Measurements from ENCODE around the gene CWF19L2.
"Not testable (repeated sequence)": the region's sequence is repeated elsewhere in the genome, so short reads cannot be mapped to it uniquely, and the experiment has no call there.

Gene CWF19L2

DNA sequence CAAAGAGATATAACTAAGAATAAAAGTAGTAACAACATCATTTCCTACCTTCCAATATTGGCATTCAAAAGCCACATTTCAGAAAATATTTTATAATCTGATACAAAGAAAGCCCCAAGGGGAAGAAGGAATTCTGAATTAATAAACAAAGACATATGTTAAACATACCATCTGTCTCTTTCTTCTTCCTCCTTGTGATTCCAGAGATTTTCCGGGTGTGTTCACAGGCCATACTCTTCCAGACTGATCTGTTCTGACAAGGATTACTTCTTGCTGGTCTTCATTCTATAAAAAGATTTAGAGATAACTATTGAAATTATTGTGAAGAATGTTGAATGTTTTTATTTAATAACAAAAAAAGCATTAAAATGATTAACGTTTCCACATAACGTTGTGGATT lies 65.0 kb downstream of the CWF19L2 start:
- no peak for TF ChIP-seq EZH2phosphoT487 (IDR thresholded peaks at IDR 0.05; ENCODE audit: borderline replicate concordance)
- TF ChIP-seq, protein P1, sequence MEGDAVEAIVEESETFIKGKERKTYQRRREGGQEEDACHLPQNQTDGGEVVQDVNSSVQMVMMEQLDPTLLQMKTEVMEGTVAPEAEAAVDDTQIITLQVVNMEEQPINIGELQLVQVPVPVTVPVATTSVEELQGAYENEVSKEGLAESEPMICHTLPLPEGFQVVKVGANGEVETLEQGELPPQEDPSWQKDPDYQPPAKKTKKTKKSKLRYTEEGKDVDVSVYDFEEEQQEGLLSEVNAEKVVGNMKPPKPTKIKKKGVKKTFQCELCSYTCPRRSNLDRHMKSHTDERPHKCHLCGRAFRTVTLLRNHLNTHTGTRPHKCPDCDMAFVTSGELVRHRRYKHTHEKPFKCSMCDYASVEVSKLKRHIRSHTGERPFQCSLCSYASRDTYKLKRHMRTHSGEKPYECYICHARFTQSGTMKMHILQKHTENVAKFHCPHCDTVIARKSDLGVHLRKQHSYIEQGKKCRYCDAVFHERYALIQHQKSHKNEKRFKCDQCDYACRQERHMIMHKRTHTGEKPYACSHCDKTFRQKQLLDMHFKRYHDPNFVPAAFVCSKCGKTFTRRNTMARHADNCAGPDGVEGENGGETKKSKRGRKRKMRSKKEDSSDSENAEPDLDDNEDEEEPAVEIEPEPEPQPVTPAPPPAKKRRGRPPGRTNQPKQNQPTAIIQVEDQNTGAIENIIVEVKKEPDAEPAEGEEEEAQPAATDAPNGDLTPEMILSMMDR (conservative IDR thresholded peaks at IDR 0.05; ENCODE audit: low read length) = no peak
- no peaks in the 10 kb centered on the region for H4K20me1 ChIP-seq (ENCODE audit: insufficient read depth, low read length, poor library complexity, severe bottlenecking)
- no peaks in the 10 kb centered on the region for H3F3A ChIP-seq (ENCODE audit: low read depth)
- H3K9ac ChIP-seq (ENCODE audit: low read depth, low read length, poor library complexity, severe bottlenecking) = no peak overlapping the region
- H3K36me3 ChIP-seq (ENCODE audit: insufficient read depth, low read length) = peaks cover 29% of the 10 kb centered on the region; the same call in 1 of the 2 replicates
- H3K4me2 ChIP-seq (ENCODE audit: low read depth, low read length, poor library complexity, severe bottlenecking) = no peak overlapping the region
- no peak overlapping the region for H2AFZ ChIP-seq (ENCODE audit: low read length)
- no peaks in the 10 kb centered on the region for H3K9me2 ChIP-seq (replicated peaks; ENCODE audit: low read depth, low read length)
- no peaks in the 10 kb centered on the region for H3K27me3 ChIP-seq (ENCODE audit: insufficient read depth, low read length, poor library complexity, severe bottlenecking)
- no peaks in the 10 kb centered on the region for H3K4me1 ChIP-seq (ENCODE audit: insufficient read depth, low read length, poor library complexity, severe bottlenecking)
- no peaks in the 10 kb centered on the region for H3K79me2 ChIP-seq (ENCODE audit: insufficient read depth, low read length)
- H3K9me3 ChIP-seq (ENCODE audit: insufficient read depth, low read depth, low read length) = no peaks in the 10 kb centered on the region
- no peak overlapping the region for H3K4me3 ChIP-seq (ENCODE audit: low read length, poor library complexity, severe bottlenecking)

DNA sequence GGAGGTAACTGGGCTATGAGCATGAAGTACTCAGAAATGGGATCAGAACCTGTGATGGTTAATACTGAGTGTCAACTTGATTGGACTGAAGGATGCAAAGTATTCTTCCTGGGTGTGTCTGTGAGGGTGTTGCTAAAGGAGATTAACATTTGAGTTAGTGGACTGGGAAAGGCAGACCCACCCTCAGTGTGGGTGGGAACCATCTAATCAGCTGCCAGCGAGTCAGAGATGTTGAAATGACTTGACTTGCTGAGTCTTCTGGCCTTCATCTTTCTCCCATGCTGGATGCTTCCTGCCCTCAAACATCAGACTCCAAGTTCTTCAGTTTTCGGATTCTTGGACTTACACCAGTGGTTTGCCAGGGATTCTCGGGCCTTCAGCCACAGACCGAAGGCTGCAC lies 66.9 kb downstream of the CWF19L2 start:
- not testable (repeated sequence) for H3K9me3 ChIP-seq (ENCODE audit: insufficient read depth, low read depth, low read length); H3F3A ChIP-seq (ENCODE audit: low read depth); H3K4me3 ChIP-seq (ENCODE audit: low read length, poor library complexity, severe bottlenecking); H3K9ac ChIP-seq (ENCODE audit: low read depth, low read length, poor library complexity, severe bottlenecking); H3K4me2 ChIP-seq (ENCODE audit: low read depth, low read length, poor library complexity, severe bottlenecking); H3K4me1 ChIP-seq (ENCODE audit: insufficient read depth, low read length, poor library complexity, severe bottlenecking); H3K79me2 ChIP-seq (ENCODE audit: insufficient read depth, low read length); H3K27me3 ChIP-seq (ENCODE audit: insufficient read depth, low read length, poor library complexity, severe bottlenecking); H2AFZ ChIP-seq (ENCODE audit: low read length); H3K9me2 ChIP-seq (replicated peaks; ENCODE audit: low read depth, low read length); H4K20me1 ChIP-seq (ENCODE audit: insufficient read depth, low read length, poor library complexity, severe bottlenecking)
- peaks cover 29% of the 10 kb centered on the region; the same call in 1 of the 2 replicates for H3K36me3 ChIP-seq (ENCODE audit: insufficient read depth, low read length)

DNA sequence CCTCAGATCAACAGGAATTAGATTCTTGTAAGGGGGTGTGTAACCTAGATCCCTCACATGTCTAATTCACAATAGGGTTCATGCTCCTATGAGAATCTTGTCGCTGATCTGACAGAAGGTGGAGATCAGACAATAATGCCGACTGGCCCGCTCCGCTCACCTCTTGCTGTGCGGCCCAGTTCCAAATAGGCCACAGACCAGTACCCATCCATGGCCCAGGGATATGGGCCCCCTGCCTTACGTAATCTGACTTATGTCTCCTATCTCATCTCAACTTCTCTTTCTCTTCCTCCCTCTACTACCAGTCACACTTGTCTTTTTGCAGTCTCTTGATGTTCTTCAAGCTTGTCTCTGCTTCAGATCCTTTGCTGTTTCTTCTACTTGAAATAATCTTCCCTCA lies 70.0 kb downstream of the CWF19L2 start:
- no peaks in the 10 kb centered on the region for H3K9me2 ChIP-seq (replicated peaks; ENCODE audit: low read depth, low read length)
- H3K4me3 ChIP-seq (ENCODE audit: low read length, poor library complexity, severe bottlenecking) = no peak overlapping the region
- H3K4me2 ChIP-seq (ENCODE audit: low read depth, low read length, poor library complexity, severe bottlenecking) = no peak overlapping the region
- TF ChIP-seq, protein P1 (conservative IDR thresholded peaks at IDR 0.05; ENCODE audit: low read length) = no peak
- TF ChIP-seq EZH2phosphoT487 (IDR thresholded peaks at IDR 0.05; ENCODE audit: borderline replicate concordance) = no peak
- no peaks in the 10 kb centered on the region for H3F3A ChIP-seq (ENCODE audit: low read depth)
- peaks cover 29% of the 10 kb centered on the region; the same call in 1 of the 2 replicates for H3K36me3 ChIP-seq (ENCODE audit: insufficient read depth, low read length)
- H3K9me3 ChIP-seq (ENCODE audit: insufficient read depth, low read depth, low read length) = no peaks in the 10 kb centered on the region
- H2AFZ ChIP-seq (ENCODE audit: low read length) = no peak overlapping the region
- H4K20me1 ChIP-seq (ENCODE audit: insufficient read depth, low read length, poor library complexity, severe bottlenecking) = no peaks in the 10 kb centered on the region
- H3K27me3 ChIP-seq (ENCODE audit: insufficient read depth, low read length, poor library complexity, severe bottlenecking) = no peaks in the 10 kb centered on the region
- H3K9ac ChIP-seq (ENCODE audit: low read depth, low read length, poor library complexity, severe bottlenecking) = no peak overlapping the region
- H3K79me2 ChIP-seq (ENCODE audit: insufficient read depth, low read length) = no peaks in the 10 kb centered on the region
- H3K4me1 ChIP-seq (ENCODE audit: insufficient read depth, low read length, poor library complexity, severe bottlenecking) = peaks cover 4% of the 10 kb centered on the region

DNA sequence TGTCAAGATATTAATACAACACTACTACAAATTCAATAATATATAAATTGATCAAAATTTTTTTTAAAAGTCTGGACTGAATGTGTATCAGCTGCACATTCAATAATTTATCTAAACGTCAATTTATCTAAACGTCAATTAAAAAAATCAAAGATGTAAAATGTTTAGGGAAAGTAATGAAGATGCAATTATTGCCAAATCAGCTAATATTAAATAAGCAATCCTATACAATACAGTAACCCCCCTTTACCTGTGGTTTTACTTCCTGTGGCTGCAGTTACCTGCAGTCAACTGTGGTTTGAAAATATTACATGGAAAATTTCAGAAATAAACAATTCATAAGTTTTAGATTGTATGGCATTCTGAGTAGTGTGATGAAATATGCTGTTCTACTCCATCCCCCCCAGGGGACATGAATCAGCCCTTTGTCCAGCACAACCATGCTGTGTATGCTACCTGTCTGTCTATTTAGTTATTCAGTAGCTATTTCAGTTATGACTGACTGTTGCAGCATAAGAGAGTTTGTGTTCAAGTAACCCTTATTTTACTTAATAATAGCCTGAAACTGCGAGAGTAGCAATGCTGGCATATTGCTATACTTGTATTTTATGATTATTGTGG lies 72.2 kb downstream of the CWF19L2 start:
- no peaks in the 10 kb centered on the region for H3K9me3 ChIP-seq (ENCODE audit: insufficient read depth, low read depth, low read length)
- no peak overlapping the region for H3K9ac ChIP-seq (ENCODE audit: low read depth, low read length, poor library complexity, severe bottlenecking)
- no peak overlapping the region for H2AFZ ChIP-seq (ENCODE audit: low read length)
- no peaks in the 10 kb centered on the region for H3F3A ChIP-seq (ENCODE audit: low read depth)
- no peak overlapping the region for H3K4me3 ChIP-seq (ENCODE audit: low read length, poor library complexity, severe bottlenecking)
- H3K4me1 ChIP-seq (ENCODE audit: insufficient read depth, low read length, poor library complexity, severe bottlenecking) = peaks cover 6% of the 10 kb centered on the region
- H3K9me2 ChIP-seq (replicated peaks; ENCODE audit: low read depth, low read length) = no peaks in the 10 kb centered on the region
- H3K27me3 ChIP-seq (ENCODE audit: insufficient read depth, low read length, poor library complexity, severe bottlenecking) = no peaks in the 10 kb centered on the region
- H4K20me1 ChIP-seq (ENCODE audit: insufficient read depth, low read length, poor library complexity, severe bottlenecking) = no peaks in the 10 kb centered on the region
- H3K4me2 ChIP-seq (ENCODE audit: low read depth, low read length, poor library complexity, severe bottlenecking) = no peak overlapping the region
- peaks cover 11% of the 10 kb centered on the region; the same call in 1 of the 2 replicates for H3K36me3 ChIP-seq (ENCODE audit: insufficient read depth, low read length)
- TF ChIP-seq, protein P1 (conservative IDR thresholded peaks at IDR 0.05; ENCODE audit: low read length) = no peak
- TF ChIP-seq EZH2phosphoT487 (IDR thresholded peaks at IDR 0.05; ENCODE audit: borderline replicate concordance) = no peak
- no peaks in the 10 kb centered on the region for H3K79me2 ChIP-seq (ENCODE audit: insufficient read depth, low read length)
